SKM-1 treated with dmso at 0.1 percent for 144 hours (cell line): ENCODE data around the gene PRR23B.
"Not testable (repeated sequence)": the region's sequence is repeated elsewhere in the genome, so short reads cannot be mapped to it uniquely, and the experiment has no call there.

ENCODE experiments used
- DNase-seq: peaks from one replicate; lab custom pipeline; 2025; ENCODE audit not compliant: unreplicated experiment; lab: John Stamatoyannopoulos, UW

PRR23B gene

GRCh38 chr3:139020868-139021234 lies at the start of gene PRR23B:
Gene PRR23B, minus strand, starts transcription at chr3:139020926. Its CDS starts 265 bp downstream, at chr3:139020661.
- no peak for DNase-seq

DNA sequence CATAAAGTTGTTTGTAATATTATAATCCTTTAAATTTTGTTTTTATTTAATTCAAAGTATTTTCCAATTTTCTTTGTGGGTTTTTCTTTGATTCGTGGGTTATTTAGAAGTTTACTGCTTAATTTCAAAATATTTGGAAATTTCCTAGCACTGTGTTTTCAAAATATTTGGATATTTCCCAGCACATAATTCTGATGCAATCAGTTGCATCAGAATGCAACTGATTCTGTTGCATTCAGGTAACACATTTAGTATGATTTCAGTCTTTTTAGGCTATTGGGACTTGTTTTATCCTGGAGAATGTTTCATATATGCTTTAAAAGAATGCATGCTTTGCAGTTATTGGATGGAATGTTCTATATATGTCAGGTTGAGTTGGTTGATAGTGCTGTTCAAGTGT lies 42.2 kb upstream of the PRR23B start:
- DNase-seq = no peak

GRCh38 chr3:139052802-139053600 lies 32.3 kb upstream of the PRR23B start:
- no peak for DNase-seq

DNA sequence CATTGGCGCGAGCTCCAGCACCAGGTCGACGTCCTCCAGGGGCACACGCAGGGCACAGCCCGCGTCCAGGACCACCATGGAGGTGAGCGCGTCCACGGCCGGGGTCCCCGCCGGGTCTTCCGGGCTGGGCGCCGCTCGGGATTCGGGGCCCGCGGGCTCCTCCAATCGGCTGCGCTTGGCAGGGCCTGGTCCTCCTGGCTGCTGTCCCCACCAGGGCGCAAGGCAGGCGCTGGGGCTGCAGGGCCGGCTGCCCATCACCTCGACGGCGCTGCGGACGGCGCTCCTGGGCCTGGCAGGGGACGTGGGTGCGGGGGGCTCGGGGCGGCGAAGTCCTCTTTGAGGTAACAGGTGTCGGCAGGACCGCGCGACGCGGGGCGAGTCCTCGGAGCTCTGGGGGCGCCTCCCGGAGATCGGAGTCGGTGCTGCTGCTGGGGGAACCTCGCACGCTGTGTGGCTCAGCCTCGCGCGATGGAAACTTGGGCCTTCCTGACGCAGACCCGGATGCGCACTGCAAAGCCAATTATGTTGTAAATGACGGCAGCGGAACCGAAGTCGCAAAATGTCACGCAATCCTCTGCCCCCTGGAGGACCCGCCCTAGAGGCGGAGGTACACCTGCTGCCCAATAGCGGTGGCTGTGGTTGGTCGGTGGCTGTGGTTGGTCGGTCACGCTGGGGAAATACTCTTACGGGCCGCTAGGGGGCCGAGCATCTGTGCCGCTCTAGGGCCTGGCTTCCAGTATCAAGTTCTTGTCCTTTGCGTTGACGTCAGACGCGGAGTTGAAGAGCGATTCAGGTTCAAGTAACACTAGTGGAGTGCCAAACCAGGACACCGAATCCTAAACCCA lies 23.9 kb upstream of the PRR23B start, which contains the start of gene PRR23C:
TSS of gene PRR23C (minus strand) at position 527 of the 845 bp plus-strand sequence. CDS start at position 255, 272 bp downstream.
- no peak for DNase-seq

DNA sequence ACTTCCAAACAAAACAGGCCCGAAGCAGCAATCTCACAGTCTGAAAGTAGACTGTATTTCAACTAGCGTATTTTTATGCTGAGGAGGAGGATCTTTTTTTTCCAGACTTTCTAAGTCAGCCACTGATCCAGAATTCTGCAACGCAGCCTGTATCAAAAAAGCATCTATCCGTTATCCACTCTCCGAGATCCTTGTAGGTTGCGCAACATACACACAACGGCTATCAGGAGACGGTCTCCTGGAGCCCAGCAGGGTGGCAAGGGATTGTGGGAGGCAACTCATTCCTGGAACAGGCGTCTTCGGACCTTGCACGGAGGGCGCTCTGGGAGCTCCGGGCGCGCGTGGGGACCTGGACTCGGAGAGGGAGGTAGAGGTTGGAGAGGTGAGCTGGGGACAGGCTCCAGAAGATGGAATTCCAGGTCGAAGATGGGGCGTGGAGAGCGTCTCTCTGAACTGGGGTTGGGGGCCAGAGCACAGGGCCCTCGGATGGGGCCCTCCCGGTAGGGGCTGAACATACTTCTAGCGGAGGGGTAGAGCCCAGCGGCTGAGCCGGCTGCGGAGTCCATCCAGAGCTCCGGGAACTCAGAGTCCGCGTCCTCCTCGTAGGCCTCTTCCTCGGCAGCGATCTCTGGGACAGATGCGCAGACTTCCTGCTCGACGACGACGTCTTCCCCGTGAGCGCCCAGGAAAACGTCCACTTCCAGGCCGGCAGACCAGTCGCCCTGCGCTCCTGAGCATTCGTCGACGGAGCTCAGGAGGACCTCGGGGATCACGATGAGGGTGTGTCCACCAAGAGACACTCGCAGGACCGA lies 23.0 kb upstream of the PRR23B start:
- DNase-seq = no peak

DNA sequence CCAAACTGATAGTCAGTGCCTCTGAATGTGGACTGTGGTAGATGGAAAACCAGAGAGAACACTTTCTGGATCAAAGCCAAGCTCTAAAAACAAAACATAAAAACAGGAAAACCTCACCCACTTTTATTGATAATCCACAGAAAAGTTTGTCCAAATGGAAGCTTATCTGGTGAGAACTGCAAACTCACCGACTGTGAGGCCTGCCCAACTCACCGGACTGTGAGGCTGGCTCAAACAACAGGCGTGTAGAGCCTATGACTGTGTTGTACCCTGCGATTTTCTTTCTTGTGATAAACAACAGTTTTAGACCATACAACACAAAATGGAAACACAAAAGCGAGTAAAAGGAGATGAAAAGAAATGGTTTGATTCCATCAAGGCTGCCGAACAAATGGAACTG lies 16.8 kb upstream of the PRR23B start:
- DNase-seq = no peak

GRCh38 chr3:139032326-139033002 lies 11.7 kb upstream of the PRR23B start:
- no peak for DNase-seq

DNA sequence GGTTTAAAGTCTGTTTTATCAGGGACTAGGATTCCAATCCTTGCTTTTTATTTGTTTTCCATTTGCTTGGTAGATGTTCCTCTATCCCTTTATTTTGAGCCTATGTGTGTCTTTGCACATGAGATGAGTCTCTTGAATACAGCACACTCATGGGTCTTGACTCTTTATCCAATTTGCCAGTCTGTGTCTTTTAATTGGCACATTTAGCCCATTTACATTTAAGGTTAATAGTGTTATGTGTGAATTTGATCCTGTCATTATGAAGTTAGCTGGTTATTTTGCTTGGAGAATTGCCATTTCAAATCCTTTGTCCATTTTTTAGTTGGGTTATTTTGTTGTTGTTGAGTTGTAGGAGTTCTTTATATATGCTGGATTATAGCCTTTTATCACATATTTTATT lies 9.8 kb upstream of the PRR23B start:
- DNase-seq = not testable (repeated sequence)

- DNase-seq = no peak
Measured at GRCh38 chr3:139024968-139025367, 4.2 kb upstream of the PRR23B start.

DNA sequence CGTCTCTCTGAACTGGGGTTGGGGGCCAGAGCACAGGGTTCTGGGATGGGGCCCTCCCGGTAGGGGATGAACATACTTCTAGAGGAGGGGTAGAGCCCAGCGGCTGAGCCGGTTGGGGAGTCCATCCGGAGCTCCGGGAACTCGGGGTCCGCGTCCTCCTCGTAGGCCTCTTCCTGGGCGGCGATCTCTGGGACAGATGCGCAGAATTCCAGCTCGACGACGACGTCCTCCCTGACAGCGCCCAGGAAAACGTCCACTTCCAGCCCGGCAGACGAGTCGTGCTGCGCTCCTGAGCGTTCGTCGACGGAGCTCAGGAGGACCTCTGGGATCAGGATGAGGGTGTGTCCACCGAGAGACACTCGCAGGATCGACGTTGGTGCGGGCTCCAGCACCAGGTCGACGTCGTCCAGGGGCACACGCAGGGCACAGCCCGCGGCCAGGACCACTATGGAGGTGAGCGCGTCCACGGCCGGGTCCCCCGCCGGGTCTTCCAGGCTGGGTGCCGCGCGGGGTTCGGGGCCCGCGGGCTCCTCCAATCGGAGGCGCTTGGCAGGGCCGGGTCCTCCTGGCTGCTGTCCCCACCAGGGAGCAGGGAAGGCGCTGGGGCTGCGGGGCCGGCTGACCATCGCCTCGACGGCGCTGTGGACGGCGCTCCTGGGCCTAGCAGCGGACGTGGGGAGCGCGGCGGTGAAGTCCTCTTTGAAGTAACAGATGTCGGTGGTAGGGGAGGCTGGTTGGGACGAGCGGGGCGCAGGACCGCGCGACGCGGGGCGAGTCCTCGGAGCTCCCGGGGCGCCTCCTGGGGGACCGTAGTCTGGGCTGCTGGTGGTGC lies 474 bp downstream of the PRR23B start:
- DNase-seq = no peak

GRCh38 chr3:139016430-139017048 lies 4.2 kb downstream of the PRR23B start:
- no peak for DNase-seq

DNA sequence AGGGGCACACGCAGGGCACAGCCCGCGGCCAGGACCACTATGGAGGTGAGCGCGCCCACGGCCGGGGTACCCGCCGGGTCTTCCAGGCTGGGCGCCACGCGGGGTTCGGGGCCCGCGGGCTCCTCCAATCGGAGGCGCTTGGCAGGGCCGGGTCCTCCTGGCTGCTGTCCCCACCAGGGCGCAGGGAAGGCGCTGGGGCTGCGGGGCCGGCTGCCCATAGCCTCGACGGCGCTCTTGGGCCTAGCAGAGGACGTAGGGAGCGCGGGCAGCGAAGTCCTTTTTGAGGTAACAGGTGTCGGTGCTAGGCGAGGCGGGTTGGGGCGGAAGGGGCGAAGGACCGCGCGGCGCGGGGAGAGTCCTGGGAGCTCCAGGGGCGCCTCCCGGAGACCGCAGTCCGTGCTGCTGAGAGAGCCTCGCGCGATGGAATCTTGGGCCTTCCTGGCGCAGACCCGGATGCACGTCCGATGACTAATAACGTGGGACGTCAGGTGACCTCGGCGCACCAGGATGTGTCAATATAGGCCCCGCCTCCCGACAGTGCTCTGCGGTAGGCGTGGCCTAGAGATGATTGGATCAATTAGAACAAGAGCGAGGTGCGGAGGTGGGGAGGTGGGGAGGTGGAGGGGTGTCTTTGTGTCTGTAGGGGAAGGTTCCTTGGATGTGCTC lies 14.5 kb downstream of the PRR23B start, which contains the start of gene PRR23A:
TSS of gene PRR23A (minus strand) at position 218 of the 666 bp plus-strand sequence. CDS start at position 218, 0 bp downstream.
- no peak for DNase-seq

- no peak for DNase-seq
Measured at GRCh38 chr3:139005356-139005993, 15.3 kb downstream of the PRR23B start.

- no peak for DNase-seq
Measured at GRCh38 chr3:138995706-138996105, 25.0 kb downstream of the PRR23B start.

- DNase-seq = no peak
Measured at GRCh38 chr3:138987181-138987580, 33.5 kb downstream of the PRR23B start.

DNA sequence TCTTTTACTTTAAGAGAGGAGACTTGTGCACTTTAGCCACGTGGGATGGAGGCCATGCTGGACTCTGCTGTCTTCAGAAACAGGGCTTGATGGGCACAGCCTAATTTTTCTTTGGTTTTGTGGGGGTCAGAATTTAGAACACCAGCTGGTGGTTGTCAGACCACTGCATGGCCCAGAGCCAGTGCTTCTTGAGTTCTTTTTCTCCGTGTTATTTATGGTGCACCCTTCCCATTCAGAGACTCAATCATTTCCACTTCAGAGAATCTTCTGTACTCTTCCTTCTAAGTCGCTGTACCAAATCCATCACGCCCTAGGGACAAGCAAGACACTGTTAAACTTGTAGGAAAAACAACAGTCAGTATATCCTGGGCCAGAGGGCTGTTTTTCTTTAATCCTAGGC lies 34.8 kb downstream of the PRR23B start:
- no peak for DNase-seq

GRCh38 chr3:138984816-138985215 lies 35.9 kb downstream of the PRR23B start:
- no peak for DNase-seq

DNA sequence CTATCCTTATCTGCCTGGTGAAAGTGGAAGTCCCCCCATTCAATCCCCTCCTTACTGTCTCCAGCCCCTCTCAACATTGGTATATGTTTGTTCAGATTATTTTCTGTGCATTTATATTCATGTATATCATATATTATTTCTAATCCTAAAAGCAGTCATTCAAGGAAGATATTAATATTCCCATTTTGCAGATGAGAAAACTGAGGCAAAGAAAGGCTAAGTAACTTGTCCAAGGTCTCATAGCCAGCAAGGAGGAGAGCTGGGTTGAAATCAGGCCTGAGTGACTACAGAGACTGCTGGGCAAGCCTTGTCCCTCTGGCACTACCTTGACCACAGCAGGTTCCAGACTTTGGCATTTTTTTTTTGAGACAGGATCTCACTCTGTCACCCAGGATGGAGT lies 44.7 kb downstream of the PRR23B start:
- DNase-seq = no peak
